Measurements from ENCODE around the gene PRSS33. TPM values are rescaled to one million over a fixed set of nuclear protein-coding genes. Genes with fewer than 3 reads are reported as not detected.

Gene PRSS33
- polyA plus RNA-seq, 1 experiment = not detected

GRCh38 chr16:2808181-2808580 is 20.8 kb upstream of the PRSS33 start:
- Histone ChIP-seq H3K27ac (ENCODE audit: low read depth, low read length) (no peak overlapping the region), H3K4me3 (ENCODE audit: low read depth, low read length) (no peak overlapping the region), H3K27me3 (ENCODE audit: control insufficient read depth, insufficient read depth, low read length) (peaks cover 34% of the 10 kb centered on the region), H3K9me3 (ENCODE audit: control insufficient read depth, insufficient read depth, low read length) (peaks cover 13% of the 10 kb centered on the region)
- DNase-seq (ENCODE audit: low read depth, low spot score) = no peak
- ChIA-PET CTCF (no interaction called here), POLR2A (no interaction called here)
- TF ChIP-seq CTCF (IDR thresholded peaks at IDR 0.05; ENCODE audit: low read depth, low read length) = no peak

- H3K27me3 ChIP-seq (ENCODE audit: control insufficient read depth, insufficient read depth, low read length) = peaks cover 29% of the 10 kb centered on the region
- H3K27ac ChIP-seq (ENCODE audit: low read depth, low read length) = no peak overlapping the region
- ChIA-PET POLR2A (no interaction called here), CTCF (interaction anchor here (0.5 kb wide), 1 partner anchor 155 kb away, joined by 3 read pairs; no protein-coding TSS in a partner anchor)
- H3K4me3 ChIP-seq (ENCODE audit: low read depth, low read length) = no peak overlapping the region
- DNase-seq (ENCODE audit: low read depth, low spot score) = no peak
- TF ChIP-seq CTCF (IDR thresholded peaks at IDR 0.05; ENCODE audit: low read depth, low read length) = no peak
- H3K9me3 ChIP-seq (ENCODE audit: control insufficient read depth, insufficient read depth, low read length) = peaks cover 13% of the 10 kb centered on the region
Observed at GRCh38 chr16:2806286-2806685, 18.9 kb upstream of the PRSS33 start.

DNA sequence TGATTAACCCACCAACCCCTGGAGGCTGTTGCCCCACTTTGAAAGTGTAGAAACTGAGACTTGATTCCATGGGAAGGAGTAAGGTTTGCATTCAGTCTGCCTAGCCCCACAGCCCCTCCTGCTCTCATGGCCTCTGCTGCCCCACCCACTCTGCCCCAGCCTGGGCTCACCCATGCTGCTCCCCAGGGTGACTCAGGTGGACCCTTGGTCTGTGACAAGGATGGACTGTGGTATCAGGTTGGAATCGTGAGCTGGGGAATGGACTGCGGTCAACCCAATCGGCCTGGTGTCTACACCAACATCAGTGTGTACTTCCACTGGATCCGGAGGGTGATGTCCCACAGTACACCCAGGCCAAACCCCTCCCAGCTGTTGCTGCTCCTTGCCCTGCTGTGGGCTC is 17.4 kb upstream of the PRSS33 start:
- H3K27me3 ChIP-seq (ENCODE audit: control insufficient read depth, insufficient read depth, low read length) = peaks cover 20% of the 10 kb centered on the region
- H3K4me3 ChIP-seq (ENCODE audit: low read depth, low read length) = no peak overlapping the region
- no peak for DNase-seq (ENCODE audit: low read depth, low spot score)
- ChIA-PET POLR2A (no interaction called here), CTCF (no interaction called here)
- no peak for TF ChIP-seq CTCF (IDR thresholded peaks at IDR 0.05; ENCODE audit: low read depth, low read length)
- H3K9me3 ChIP-seq (ENCODE audit: control insufficient read depth, insufficient read depth, low read length) = peaks cover 13% of the 10 kb centered on the region
- H3K27ac ChIP-seq (ENCODE audit: low read depth, low read length) = no peak overlapping the region

DNA sequence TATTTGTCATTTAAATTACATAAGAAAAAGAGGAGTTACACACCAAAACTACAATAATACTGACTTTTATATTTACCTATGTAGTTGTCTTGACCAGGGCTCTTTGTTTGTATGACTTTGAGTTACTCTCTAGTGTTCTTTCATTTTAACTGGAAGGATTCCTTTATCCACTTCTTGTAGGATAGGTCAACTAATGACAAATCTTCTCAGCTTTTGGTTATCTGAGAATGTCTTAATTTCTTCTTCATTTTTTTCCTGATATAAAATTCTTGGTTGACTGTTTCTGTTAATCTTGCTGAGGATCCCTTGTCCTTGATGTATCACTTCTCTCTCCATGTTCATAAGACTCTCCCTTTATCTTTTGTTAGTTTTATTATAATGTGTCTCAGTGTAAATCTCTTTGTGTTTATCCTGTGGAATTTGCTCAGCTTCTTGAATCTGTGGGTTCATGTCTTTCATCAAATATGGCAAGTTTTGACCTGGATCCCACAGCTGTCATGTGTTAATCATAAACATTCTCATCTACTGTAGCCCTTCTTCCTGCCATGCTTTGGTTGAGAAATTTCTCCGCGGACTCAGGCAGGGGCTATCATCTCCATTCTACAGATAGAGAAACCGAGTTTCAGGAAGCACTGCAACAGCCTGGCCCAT is 16.3 kb upstream of the PRSS33 start:
- H3K27ac ChIP-seq (ENCODE audit: low read depth, low read length) = no peak overlapping the region
- no peak overlapping the region for H3K4me3 ChIP-seq (ENCODE audit: low read depth, low read length)
- DNase-seq (ENCODE audit: low read depth, low spot score) = no peak
- H3K27me3 ChIP-seq (ENCODE audit: control insufficient read depth, insufficient read depth, low read length) = peaks cover 17% of the 10 kb centered on the region
- H3K9me3 ChIP-seq (ENCODE audit: control insufficient read depth, insufficient read depth, low read length) = peaks cover 13% of the 10 kb centered on the region
- ChIA-PET POLR2A (no interaction called here), CTCF (no interaction called here)
- no peak for TF ChIP-seq CTCF (IDR thresholded peaks at IDR 0.05; ENCODE audit: low read depth, low read length)

DNA sequence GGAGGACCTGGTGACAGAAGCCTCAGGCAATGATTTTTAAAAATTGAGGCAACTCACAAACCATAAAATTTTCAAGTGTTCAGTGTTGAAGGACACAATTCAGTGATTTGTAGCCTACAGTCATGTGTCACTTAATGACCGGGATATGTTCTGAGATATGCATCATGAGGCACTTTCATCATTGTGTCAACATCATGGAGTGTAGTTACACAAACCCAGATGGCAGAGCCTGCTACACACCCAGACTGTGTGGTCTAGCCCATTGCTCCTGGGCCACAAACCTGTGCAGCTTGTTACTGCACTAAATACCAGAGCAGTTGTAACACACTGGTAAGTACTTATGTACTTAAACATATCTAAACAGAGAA is 12.5 kb upstream of the PRSS33 start:
- Histone ChIP-seq H3K9me3 (ENCODE audit: control insufficient read depth, insufficient read depth, low read length) (peaks cover 10% of the 10 kb centered on the region), H3K27ac (ENCODE audit: low read depth, low read length) (no peak overlapping the region), H3K27me3 (ENCODE audit: control insufficient read depth, insufficient read depth, low read length) (peaks cover 15% of the 10 kb centered on the region), H3K4me3 (ENCODE audit: low read depth, low read length) (no peak overlapping the region)
- no peak for DNase-seq (ENCODE audit: low read depth, low spot score)
- ChIA-PET POLR2A (no interaction called here), CTCF (interaction anchor here (2.0 kb wide), 1 partner anchor 68 kb away, joined by 7 read pairs; no protein-coding TSS in a partner anchor)
- no peak for TF ChIP-seq CTCF (IDR thresholded peaks at IDR 0.05; ENCODE audit: low read depth, low read length)
